ENCODE results near the gene RALGAPA2. TPM values are rescaled to one million over a fixed set of nuclear protein-coding genes. Genes with fewer than 3 reads are reported as not detected.

Gene RALGAPA2
- total RNA-seq, 1 donor from 2014 or later: 24.8 TPM

DNA sequence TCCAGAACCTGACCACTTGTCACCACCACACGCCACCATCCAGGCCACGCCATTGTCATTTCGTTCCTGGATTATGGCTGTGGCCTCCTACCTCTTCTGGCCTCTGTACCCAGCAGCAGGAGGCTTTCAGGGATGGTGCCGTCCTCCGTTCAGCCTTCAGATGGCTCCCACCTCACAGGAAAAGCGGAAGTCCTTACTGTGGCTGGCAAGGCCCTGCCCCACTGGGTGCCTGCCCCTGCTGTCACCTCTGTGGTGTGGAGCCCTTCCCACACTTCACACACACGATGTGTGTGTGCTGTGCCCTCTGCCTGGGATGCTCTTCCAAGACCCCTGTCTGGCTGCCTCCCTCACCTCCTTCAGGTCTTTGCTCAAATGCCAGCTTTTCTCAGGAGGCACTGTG lies 275.1 kb downstream of the RALGAPA2 start:
- TF ChIP-seq, protein P1, sequence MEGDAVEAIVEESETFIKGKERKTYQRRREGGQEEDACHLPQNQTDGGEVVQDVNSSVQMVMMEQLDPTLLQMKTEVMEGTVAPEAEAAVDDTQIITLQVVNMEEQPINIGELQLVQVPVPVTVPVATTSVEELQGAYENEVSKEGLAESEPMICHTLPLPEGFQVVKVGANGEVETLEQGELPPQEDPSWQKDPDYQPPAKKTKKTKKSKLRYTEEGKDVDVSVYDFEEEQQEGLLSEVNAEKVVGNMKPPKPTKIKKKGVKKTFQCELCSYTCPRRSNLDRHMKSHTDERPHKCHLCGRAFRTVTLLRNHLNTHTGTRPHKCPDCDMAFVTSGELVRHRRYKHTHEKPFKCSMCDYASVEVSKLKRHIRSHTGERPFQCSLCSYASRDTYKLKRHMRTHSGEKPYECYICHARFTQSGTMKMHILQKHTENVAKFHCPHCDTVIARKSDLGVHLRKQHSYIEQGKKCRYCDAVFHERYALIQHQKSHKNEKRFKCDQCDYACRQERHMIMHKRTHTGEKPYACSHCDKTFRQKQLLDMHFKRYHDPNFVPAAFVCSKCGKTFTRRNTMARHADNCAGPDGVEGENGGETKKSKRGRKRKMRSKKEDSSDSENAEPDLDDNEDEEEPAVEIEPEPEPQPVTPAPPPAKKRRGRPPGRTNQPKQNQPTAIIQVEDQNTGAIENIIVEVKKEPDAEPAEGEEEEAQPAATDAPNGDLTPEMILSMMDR (IDR thresholded peaks at IDR 0.05; ENCODE audit: insufficient read depth, low read length, poor library complexity, severe bottlenecking): no peak
- no peaks in the 10 kb centered on the region for H3K36me3 ChIP-seq (ENCODE audit: control insufficient read depth, insufficient read depth, low read length)
- H3K27me3 ChIP-seq (ENCODE audit: control insufficient read depth, insufficient read depth, low read length): no peaks in the 10 kb centered on the region
- H3K4me3 ChIP-seq (ENCODE audit: low read depth, low read length): no peak overlapping the region
- DNase-seq (ENCODE audit: low read depth): no peak

GRCh38 chr20:20436689-20437088 lies 275.8 kb downstream of the RALGAPA2 start:
- Histone ChIP-seq H3K4me3 (ENCODE audit: low read depth, low read length) (no peak overlapping the region), H3K27me3 (ENCODE audit: control insufficient read depth, insufficient read depth, low read length) (no peaks in the 10 kb centered on the region), H3K36me3 (ENCODE audit: control insufficient read depth, insufficient read depth, low read length) (no peaks in the 10 kb centered on the region)
- TF ChIP-seq, protein P1 (IDR thresholded peaks at IDR 0.05; ENCODE audit: insufficient read depth, low read length, poor library complexity, severe bottlenecking): no peak
- DNase-seq (ENCODE audit: low read depth): no peak

GRCh38 chr20:20435453-20435852 lies 277.0 kb downstream of the RALGAPA2 start:
- Histone ChIP-seq H3K4me3 (ENCODE audit: low read depth, low read length) (no peak overlapping the region), H3K36me3 (ENCODE audit: control insufficient read depth, insufficient read depth, low read length) (no peaks in the 10 kb centered on the region), H3K27me3 (ENCODE audit: control insufficient read depth, insufficient read depth, low read length) (no peaks in the 10 kb centered on the region)
- DNase-seq (ENCODE audit: low read depth): no peak
- TF ChIP-seq, protein P1 (IDR thresholded peaks at IDR 0.05; ENCODE audit: insufficient read depth, low read length, poor library complexity, severe bottlenecking): no peak

GRCh38 chr20:20432618-20433286 lies 279.7 kb downstream of the RALGAPA2 start:
- Histone ChIP-seq H3K4me3 (ENCODE audit: low read depth, low read length) (no peak overlapping the region), H3K27me3 (ENCODE audit: control insufficient read depth, insufficient read depth, low read length) (no peaks in the 10 kb centered on the region), H3K36me3 (ENCODE audit: control insufficient read depth, insufficient read depth, low read length) (no peaks in the 10 kb centered on the region)
- DNase-seq (ENCODE audit: low read depth): no peak
- TF ChIP-seq, protein P1 (IDR thresholded peaks at IDR 0.05; ENCODE audit: insufficient read depth, low read length, poor library complexity, severe bottlenecking): no peak

- TF ChIP-seq, protein P1 (IDR thresholded peaks at IDR 0.05; ENCODE audit: insufficient read depth, low read length, poor library complexity, severe bottlenecking): no peak
- no peak for DNase-seq (ENCODE audit: low read depth)
- Histone ChIP-seq H3K4me3 (ENCODE audit: low read depth, low read length) (no peak overlapping the region), H3K36me3 (ENCODE audit: control insufficient read depth, insufficient read depth, low read length) (no peaks in the 10 kb centered on the region), H3K27me3 (ENCODE audit: control insufficient read depth, insufficient read depth, low read length) (no peaks in the 10 kb centered on the region)
Observed at GRCh38 chr20:20430066-20430465, 282.4 kb downstream of the RALGAPA2 start.

- no peak overlapping the region for H3K4me3 ChIP-seq (ENCODE audit: low read depth, low read length)
- DNase-seq (ENCODE audit: low read depth): no peak
- no peaks in the 10 kb centered on the region for H3K27me3 ChIP-seq (ENCODE audit: control insufficient read depth, insufficient read depth, low read length)
- no peaks in the 10 kb centered on the region for H3K36me3 ChIP-seq (ENCODE audit: control insufficient read depth, insufficient read depth, low read length)
- TF ChIP-seq, protein P1 (IDR thresholded peaks at IDR 0.05; ENCODE audit: insufficient read depth, low read length, poor library complexity, severe bottlenecking): no peak
Observed at GRCh38 chr20:20428067-20428466, 284.4 kb downstream of the RALGAPA2 start.
